Measurements from ENCODE around the gene BACH2.

BACH2 gene

DNA sequence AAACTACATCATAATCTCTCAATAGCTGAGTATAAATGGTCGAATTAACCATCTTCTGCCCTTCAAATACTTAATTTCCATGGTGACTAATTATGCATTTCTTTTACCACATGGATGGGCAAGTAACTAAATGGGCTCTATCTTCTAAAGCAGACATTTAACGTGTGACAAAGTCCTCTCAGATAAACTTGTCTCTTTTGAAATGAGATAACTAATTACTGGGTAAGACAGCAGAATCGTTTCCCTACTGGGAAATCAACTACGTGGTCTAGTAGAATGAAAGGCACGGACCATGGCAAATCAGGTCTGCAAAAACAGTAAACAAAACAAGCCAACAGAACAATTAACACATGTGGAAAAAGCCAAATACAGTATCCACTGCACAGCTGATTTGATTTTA is 137.7 kb downstream of the BACH2 start:
- DNase-seq (ENCODE audit: low read depth): no peak
- TF ChIP-seq, protein P1, sequence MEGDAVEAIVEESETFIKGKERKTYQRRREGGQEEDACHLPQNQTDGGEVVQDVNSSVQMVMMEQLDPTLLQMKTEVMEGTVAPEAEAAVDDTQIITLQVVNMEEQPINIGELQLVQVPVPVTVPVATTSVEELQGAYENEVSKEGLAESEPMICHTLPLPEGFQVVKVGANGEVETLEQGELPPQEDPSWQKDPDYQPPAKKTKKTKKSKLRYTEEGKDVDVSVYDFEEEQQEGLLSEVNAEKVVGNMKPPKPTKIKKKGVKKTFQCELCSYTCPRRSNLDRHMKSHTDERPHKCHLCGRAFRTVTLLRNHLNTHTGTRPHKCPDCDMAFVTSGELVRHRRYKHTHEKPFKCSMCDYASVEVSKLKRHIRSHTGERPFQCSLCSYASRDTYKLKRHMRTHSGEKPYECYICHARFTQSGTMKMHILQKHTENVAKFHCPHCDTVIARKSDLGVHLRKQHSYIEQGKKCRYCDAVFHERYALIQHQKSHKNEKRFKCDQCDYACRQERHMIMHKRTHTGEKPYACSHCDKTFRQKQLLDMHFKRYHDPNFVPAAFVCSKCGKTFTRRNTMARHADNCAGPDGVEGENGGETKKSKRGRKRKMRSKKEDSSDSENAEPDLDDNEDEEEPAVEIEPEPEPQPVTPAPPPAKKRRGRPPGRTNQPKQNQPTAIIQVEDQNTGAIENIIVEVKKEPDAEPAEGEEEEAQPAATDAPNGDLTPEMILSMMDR (IDR thresholded peaks at IDR 0.05; ENCODE audit: low read depth, low read length, missing control alignments): no peak

DNA sequence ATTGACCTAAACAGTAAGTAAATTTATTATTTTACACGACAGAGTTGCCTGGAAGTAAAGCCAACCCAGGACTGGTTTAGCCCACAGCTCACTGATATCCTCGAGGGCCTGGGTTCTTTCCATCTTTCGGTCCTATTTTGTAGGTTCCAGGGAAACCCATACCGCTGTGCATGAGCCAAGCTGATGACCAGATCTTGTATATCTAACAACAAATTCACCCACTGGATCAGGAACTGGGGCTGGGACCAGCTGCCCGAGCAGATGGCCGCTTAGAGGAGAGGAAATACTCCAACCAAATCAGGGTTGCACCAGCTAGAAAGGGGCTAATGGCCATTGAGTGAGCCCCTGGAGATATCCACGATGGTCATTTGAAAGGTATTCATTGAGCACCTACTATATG is 139.2 kb downstream of the BACH2 start:
- TF ChIP-seq, protein P1 (IDR thresholded peaks at IDR 0.05; ENCODE audit: low read depth, low read length, missing control alignments): no peak
- no peak overlapping the region for H3K4me3 ChIP-seq (ENCODE audit: low read depth, low read length)
- no peak for DNase-seq (ENCODE audit: low read depth)

More for the DNA sequence above, 137.7 kb downstream of the BACH2 start:
- H3K4me3 ChIP-seq (ENCODE audit: low read depth, low read length): no peak overlapping the region

DNA sequence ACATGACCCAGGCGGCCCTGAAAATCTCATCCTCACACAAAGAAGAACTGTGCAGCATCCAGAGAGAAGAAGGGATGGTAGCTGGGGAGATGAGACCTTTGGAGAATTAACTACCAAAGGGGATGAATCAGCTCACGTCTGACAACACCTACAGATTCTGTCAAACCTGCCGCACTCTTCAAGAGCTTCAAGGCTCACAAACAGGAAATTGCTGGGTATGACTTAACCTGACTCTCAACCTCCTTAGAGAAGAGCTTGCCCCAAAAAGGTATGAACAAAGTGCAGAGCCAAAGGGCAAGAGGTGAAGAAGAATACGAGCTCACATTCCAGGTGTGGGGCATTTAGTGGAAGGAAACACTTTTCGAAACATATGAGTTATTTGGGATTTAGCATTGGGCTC is 139.8 kb downstream of the BACH2 start:
- no peak for DNase-seq (ENCODE audit: low read depth)
- TF ChIP-seq, protein P1 (IDR thresholded peaks at IDR 0.05; ENCODE audit: low read depth, low read length, missing control alignments): no peak
- no peak overlapping the region for H3K4me3 ChIP-seq (ENCODE audit: low read depth, low read length)

DNA sequence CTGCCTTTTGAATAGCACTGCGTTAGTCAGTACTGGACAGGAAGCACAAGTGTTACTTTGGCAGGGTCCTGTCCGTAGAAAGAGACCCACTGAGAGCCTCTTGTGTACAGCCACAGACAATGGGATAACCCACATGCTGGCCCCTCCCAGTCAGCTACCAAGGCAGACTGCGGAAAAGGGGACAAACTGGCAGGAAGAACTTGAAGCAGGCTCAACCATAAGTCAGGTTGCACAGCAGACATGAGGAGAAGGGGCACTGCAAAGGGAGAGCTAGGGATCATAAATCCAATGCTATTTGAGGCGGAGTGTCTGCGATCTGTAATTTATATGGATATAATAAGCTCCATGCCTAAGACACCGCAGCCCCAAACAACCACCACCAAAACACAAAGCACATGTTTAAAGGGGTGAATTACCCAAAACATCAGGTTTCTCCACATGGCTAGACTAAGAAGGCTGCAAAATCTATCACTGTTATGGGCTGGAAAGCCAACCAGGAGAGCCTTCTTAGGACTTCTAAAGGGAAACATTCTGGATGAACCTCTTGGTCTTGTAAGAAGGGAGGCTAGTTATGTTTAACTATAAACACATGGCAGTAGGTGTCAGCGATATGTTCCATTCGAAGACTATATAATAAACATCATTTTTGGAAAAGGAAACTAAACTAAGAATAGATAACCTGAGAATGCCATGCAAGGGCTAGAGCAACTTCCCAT is 141.7 kb downstream of the BACH2 start:
- no peak overlapping the region for H3K4me3 ChIP-seq (ENCODE audit: low read depth, low read length)
- no peak for DNase-seq (ENCODE audit: low read depth)
- TF ChIP-seq, protein P1 (IDR thresholded peaks at IDR 0.05; ENCODE audit: low read depth, low read length, missing control alignments): no peak

- no peak for DNase-seq (ENCODE audit: low read depth)
- no peak overlapping the region for H3K4me3 ChIP-seq (ENCODE audit: low read depth, low read length)
- TF ChIP-seq, protein P1 (IDR thresholded peaks at IDR 0.05; ENCODE audit: low read depth, low read length, missing control alignments): no peak
Measured at GRCh38 chr6:90151576-90152422, 144.8 kb downstream of the BACH2 start.

GRCh38 chr6:90149280-90149679 is 147.4 kb downstream of the BACH2 start:
- TF ChIP-seq, protein P1 (IDR thresholded peaks at IDR 0.05; ENCODE audit: low read depth, low read length, missing control alignments): no peak
- no peak overlapping the region for H3K4me3 ChIP-seq (ENCODE audit: low read depth, low read length)
- DNase-seq (ENCODE audit: low read depth): no peak
